AG10803 (cell line): ENCODE measurements around the gene CEP290.

Source experiments
- DNase-seq: peaks from one replicate; pipeline ENCODE4 v3.0.0; 2010; ENCODE audit warnings: low read depth
- H3K4me3 ChIP-seq: 2 replicates; pipeline ENCODE4 v1.5.1; 2011; ENCODE audit warnings: mild to moderate bottlenecking, low read length, control low read depth
- CTCF ChIP-seq: conservative IDR thresholded peaks from 2 replicates; pipeline ENCODE4 v1.5.1; 2011; ENCODE audit warnings: mild to moderate bottlenecking, low read length, control low read depth, inconsistent platforms

CEP290 gene

GRCh38 chr12:88181881-88182280 lies 40.0 kb upstream of the CEP290 start:
- H3K4me3 ChIP-seq: no peak overlapping the region
- no peak for DNase-seq
- no peak for TF ChIP-seq CTCF

GRCh38 chr12:88179436-88180014 lies 37.6 kb upstream of the CEP290 start:
- no peak for TF ChIP-seq CTCF
- DNase-seq: no peak

GRCh38 chr12:88175544-88175943 lies 33.7 kb upstream of the CEP290 start:
- no peak overlapping the region for H3K4me3 ChIP-seq
- DNase-seq: no peak
- TF ChIP-seq CTCF: no peak

More at GRCh38 chr12:88179436-88180014, 37.6 kb upstream of the CEP290 start:
- H3K4me3 ChIP-seq: no peak overlapping the region

- no peak for TF ChIP-seq CTCF
- no peak overlapping the region for H3K4me3 ChIP-seq
- no peak for DNase-seq
Observed at GRCh38 chr12:88172844-88173407, 31.0 kb upstream of the CEP290 start.

- TF ChIP-seq CTCF: no peak
Observed at GRCh38 chr12:88167384-88167783, 25.5 kb upstream of the CEP290 start.

GRCh38 chr12:88166179-88166578 lies 24.3 kb upstream of the CEP290 start:
- H3K4me3 ChIP-seq: no peak overlapping the region
- no peak for TF ChIP-seq CTCF
- no peak for DNase-seq

More at GRCh38 chr12:88167384-88167783, 25.5 kb upstream of the CEP290 start:
- H3K4me3 ChIP-seq: no peak overlapping the region
- DNase-seq: no peak

- no peak overlapping the region for H3K4me3 ChIP-seq
Observed at GRCh38 chr12:88163371-88163770, 21.5 kb upstream of the CEP290 start.

More at GRCh38 chr12:88163371-88163770, 21.5 kb upstream of the CEP290 start:
- DNase-seq: peak; percentile 31
- TF ChIP-seq CTCF: no peak
